Measurements from ENCODE around the gene EIF4E2.

Gene EIF4E2

GRCh38 chr2:232577841-232578240 lies 27.4 kb downstream of the EIF4E2 start:
- H3K36me3 ChIP-seq (replicated peaks; ENCODE audit: low read depth, low read length) = no peaks in the 10 kb centered on the region
- H3K9me3 ChIP-seq (ENCODE audit: insufficient read depth, low read length) = no peaks in the 10 kb centered on the region
- no peaks in the 10 kb centered on the region for H3K79me2 ChIP-seq (ENCODE audit: low read length)
- H2AFZ ChIP-seq (ENCODE audit: low read depth, low read length) = no peak overlapping the region
- no peak overlapping the region for H3K27ac ChIP-seq (ENCODE audit: low read length)
- no peaks in the 10 kb centered on the region for H4K20me1 ChIP-seq (ENCODE audit: insufficient read depth, low read length)
- no peaks in the 10 kb centered on the region for H3K27me3 ChIP-seq (ENCODE audit: low read depth, low read length)
- no peak overlapping the region for H3K9ac ChIP-seq (ENCODE audit: low read length)
- H3K4me3 ChIP-seq (ENCODE audit: low read length) = no peak overlapping the region
- no peak for TF ChIP-seq CTCF (IDR thresholded peaks at IDR 0.05; ENCODE audit: low read depth, low read length)
- no peak for TF ChIP-seq EZH2phosphoT487 (IDR thresholded peaks at IDR 0.05; ENCODE audit: low read depth)
- H3K4me2 ChIP-seq (ENCODE audit: low read length) = no peak overlapping the region
- H3K4me1 ChIP-seq (ENCODE audit: low read length) = no peaks in the 10 kb centered on the region

GRCh38 chr2:232578626-232579025 lies 28.1 kb downstream of the EIF4E2 start:
- Histone ChIP-seq H3K27ac (ENCODE audit: low read length) (no peak overlapping the region), H3K4me1 (ENCODE audit: low read length) (no peaks in the 10 kb centered on the region), H3K4me3 (ENCODE audit: low read length) (no peak overlapping the region), H3K9me3 (ENCODE audit: insufficient read depth, low read length) (no peaks in the 10 kb centered on the region), H3K9ac (ENCODE audit: low read length) (no peak overlapping the region), H2AFZ (ENCODE audit: low read depth, low read length) (no peak overlapping the region), H4K20me1 (ENCODE audit: insufficient read depth, low read length) (no peaks in the 10 kb centered on the region), H3K36me3 (replicated peaks; ENCODE audit: low read depth, low read length) (no peaks in the 10 kb centered on the region), H3K27me3 (ENCODE audit: low read depth, low read length) (no peaks in the 10 kb centered on the region), H3K79me2 (ENCODE audit: low read length) (no peaks in the 10 kb centered on the region), H3K4me2 (ENCODE audit: low read length) (no peak overlapping the region)
- TF ChIP-seq EZH2phosphoT487 (IDR thresholded peaks at IDR 0.05; ENCODE audit: low read depth) = no peak
- TF ChIP-seq CTCF (IDR thresholded peaks at IDR 0.05; ENCODE audit: low read depth, low read length) = no peak

GRCh38 chr2:232580648-232580981 lies 30.1 kb downstream of the EIF4E2 start:
- Histone ChIP-seq H3K4me2 (ENCODE audit: low read length) (no peak overlapping the region), H4K20me1 (ENCODE audit: insufficient read depth, low read length) (no peaks in the 10 kb centered on the region), H2AFZ (ENCODE audit: low read depth, low read length) (no peak overlapping the region), H3K79me2 (ENCODE audit: low read length) (no peaks in the 10 kb centered on the region), H3K36me3 (replicated peaks; ENCODE audit: low read depth, low read length) (no peaks in the 10 kb centered on the region), H3K9ac (ENCODE audit: low read length) (no peak overlapping the region), H3K4me3 (ENCODE audit: low read length) (no peak overlapping the region), H3K9me3 (ENCODE audit: insufficient read depth, low read length) (no peaks in the 10 kb centered on the region), H3K4me1 (ENCODE audit: low read length) (no peaks in the 10 kb centered on the region), H3K27me3 (ENCODE audit: low read depth, low read length) (no peaks in the 10 kb centered on the region), H3K27ac (ENCODE audit: low read length) (no peak overlapping the region)
- TF ChIP-seq CTCF (IDR thresholded peaks at IDR 0.05; ENCODE audit: low read depth, low read length) = no peak
- TF ChIP-seq EZH2phosphoT487 (IDR thresholded peaks at IDR 0.05; ENCODE audit: low read depth) = no peak

- H3K9me3 ChIP-seq (ENCODE audit: insufficient read depth, low read length) = no peaks in the 10 kb centered on the region
- no peak for TF ChIP-seq CTCF (IDR thresholded peaks at IDR 0.05; ENCODE audit: low read depth, low read length)
- no peak for TF ChIP-seq EZH2phosphoT487 (IDR thresholded peaks at IDR 0.05; ENCODE audit: low read depth)
- H3K27me3 ChIP-seq (ENCODE audit: low read depth, low read length) = no peaks in the 10 kb centered on the region
- no peaks in the 10 kb centered on the region for H3K4me1 ChIP-seq (ENCODE audit: low read length)
- no peak overlapping the region for H3K4me3 ChIP-seq (ENCODE audit: low read length)
- no peak overlapping the region for H2AFZ ChIP-seq (ENCODE audit: low read depth, low read length)
- H3K79me2 ChIP-seq (ENCODE audit: low read length) = no peaks in the 10 kb centered on the region
- H3K27ac ChIP-seq (ENCODE audit: low read length) = no peak overlapping the region
- H3K36me3 ChIP-seq (replicated peaks; ENCODE audit: low read depth, low read length) = no peaks in the 10 kb centered on the region
- no peak overlapping the region for H3K4me2 ChIP-seq (ENCODE audit: low read length)
- H4K20me1 ChIP-seq (ENCODE audit: insufficient read depth, low read length) = no peaks in the 10 kb centered on the region
- no peak overlapping the region for H3K9ac ChIP-seq (ENCODE audit: low read length)
Measured at GRCh38 chr2:232581725-232582124, 31.2 kb downstream of the EIF4E2 start.

Data from OCI-LY3 (cell line).